MM.1S (cell line): ENCODE data around the gene PSORS1C1.

Experiments used
- EZH2phosphoT487 ChIP-seq: fragments of 300-600 bp; sonication (generic); IDR thresholded peaks from 2 replicates; pipeline ENCODE4 v1.6.1; 2018; ENCODE audit warnings: antibody characterized with exemption, low read length
- TF ChIP-seq, protein P1 (sequence below): fragments of 300-600 bp; sonication (generic); IDR thresholded peaks from 2 replicates; pipeline ENCODE4 v1.5.1; 2016; ENCODE audit warnings: antibody characterized with exemption, low read length, mixed read lengths

DNA sequence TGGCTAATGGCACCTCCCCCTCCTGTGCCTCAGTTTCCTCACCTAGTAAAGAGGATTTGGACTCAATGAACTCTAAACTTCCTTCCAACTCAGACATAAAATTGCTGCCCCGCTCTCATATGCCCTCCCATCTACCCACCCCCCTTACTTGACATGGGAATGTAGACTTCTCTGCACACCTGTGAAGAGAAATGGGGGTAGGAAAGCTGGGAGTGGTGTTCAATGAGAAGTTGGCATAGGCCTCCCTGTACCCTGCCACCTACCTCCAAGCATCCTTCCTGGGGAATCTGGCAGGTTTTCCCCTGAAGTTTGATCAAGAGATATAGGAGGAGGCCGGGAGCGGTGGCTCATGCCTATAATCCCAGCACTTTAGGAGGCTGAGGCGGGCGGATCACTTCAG, 59.8 kb downstream of the PSORS1C1 start:
- TF ChIP-seq, protein P1, sequence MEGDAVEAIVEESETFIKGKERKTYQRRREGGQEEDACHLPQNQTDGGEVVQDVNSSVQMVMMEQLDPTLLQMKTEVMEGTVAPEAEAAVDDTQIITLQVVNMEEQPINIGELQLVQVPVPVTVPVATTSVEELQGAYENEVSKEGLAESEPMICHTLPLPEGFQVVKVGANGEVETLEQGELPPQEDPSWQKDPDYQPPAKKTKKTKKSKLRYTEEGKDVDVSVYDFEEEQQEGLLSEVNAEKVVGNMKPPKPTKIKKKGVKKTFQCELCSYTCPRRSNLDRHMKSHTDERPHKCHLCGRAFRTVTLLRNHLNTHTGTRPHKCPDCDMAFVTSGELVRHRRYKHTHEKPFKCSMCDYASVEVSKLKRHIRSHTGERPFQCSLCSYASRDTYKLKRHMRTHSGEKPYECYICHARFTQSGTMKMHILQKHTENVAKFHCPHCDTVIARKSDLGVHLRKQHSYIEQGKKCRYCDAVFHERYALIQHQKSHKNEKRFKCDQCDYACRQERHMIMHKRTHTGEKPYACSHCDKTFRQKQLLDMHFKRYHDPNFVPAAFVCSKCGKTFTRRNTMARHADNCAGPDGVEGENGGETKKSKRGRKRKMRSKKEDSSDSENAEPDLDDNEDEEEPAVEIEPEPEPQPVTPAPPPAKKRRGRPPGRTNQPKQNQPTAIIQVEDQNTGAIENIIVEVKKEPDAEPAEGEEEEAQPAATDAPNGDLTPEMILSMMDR: no peak
- no peak for TF ChIP-seq EZH2phosphoT487
